KBM-7 (cell line): ENCODE data around the gene GARIN1A.
"Not testable (repeated sequence)": the region's sequence is repeated elsewhere in the genome, so short reads cannot be mapped to it uniquely, and the experiment has no call there.

ENCODE experiments used
- DNase-seq: peaks from one replicate; pipeline ENCODE4 v3.0.0-alpha.2; 2015
- in situ Hi-C: fragments of 300-500 bp; cut with MboI; formaldehyde crosslinking; loops from 2 replicates; pipeline ENCODE4 v1.14.3; 2020; ENCODE audit warnings: low sequenced_read_pairs, low pct_unique_long_range_greater_than_20kb, mixed read lengths

The GARIN1A gene

GRCh38 chr7:128671992-128672391 is at the start of gene GARIN1A:
GARIN1A (plus strand) TSS chr7:128672292; CDS start chr7:128672398, 106 bp downstream.
- in situ Hi-C loops, result no loop called here
- no peak for DNase-seq

GRCh38 chr7:128627124-128627523 is 45.0 kb upstream of the GARIN1A start:
- DNase-seq, in situ Hi-C loops: not testable (repeated sequence)

- DNase-seq, in situ Hi-C loops: not testable (repeated sequence)
Measured at GRCh38 chr7:128633915-128634314, 38.2 kb upstream of the GARIN1A start.

GRCh38 chr7:128645206-128645605 is 26.9 kb upstream of the GARIN1A start:
- DNase-seq, in situ Hi-C loops: not testable (repeated sequence)

- DNase-seq, in situ Hi-C loops: not testable (repeated sequence)
Measured at GRCh38 chr7:128645844-128646243, 26.2 kb upstream of the GARIN1A start.

GRCh38 chr7:128646877-128647276 is 25.2 kb upstream of the GARIN1A start:
- DNase-seq, in situ Hi-C loops: not testable (repeated sequence)

- DNase-seq, in situ Hi-C loops: not testable (repeated sequence)
Measured at GRCh38 chr7:128651096-128651495, 21.0 kb upstream of the GARIN1A start.

- in situ Hi-C loops, DNase-seq: not testable (repeated sequence)
Measured at GRCh38 chr7:128652606-128653005, 19.5 kb upstream of the GARIN1A start.

- in situ Hi-C loops, DNase-seq: not testable (repeated sequence)
Measured at GRCh38 chr7:128653197-128653596, 18.9 kb upstream of the GARIN1A start.

GRCh38 chr7:128654080-128654479 is 18.0 kb upstream of the GARIN1A start:
- in situ Hi-C loops, DNase-seq: not testable (repeated sequence)

- DNase-seq, in situ Hi-C loops: not testable (repeated sequence)
Measured at GRCh38 chr7:128654501-128654900, 17.6 kb upstream of the GARIN1A start.

GRCh38 chr7:128658428-128658827 is 13.7 kb upstream of the GARIN1A start:
- DNase-seq, in situ Hi-C loops: not testable (repeated sequence)

GRCh38 chr7:128660596-128660995 is 11.5 kb upstream of the GARIN1A start:
- in situ Hi-C loops, result no loop called here

GRCh38 chr7:128661446-128661845 is 10.6 kb upstream of the GARIN1A start:
- DNase-seq, result no peak
- in situ Hi-C loops, result no loop called here

More at GRCh38 chr7:128660596-128660995, 11.5 kb upstream of the GARIN1A start:
- no peak for DNase-seq

GRCh38 chr7:128662091-128662490 is 10.0 kb upstream of the GARIN1A start:
- no peak for DNase-seq

GRCh38 chr7:128663223-128663622 is 8.9 kb upstream of the GARIN1A start:
- in situ Hi-C loops, DNase-seq: not testable (repeated sequence)

More at GRCh38 chr7:128662091-128662490, 10.0 kb upstream of the GARIN1A start:
- in situ Hi-C loops, result no loop called here

GRCh38 chr7:128665057-128665456 is 7.0 kb upstream of the GARIN1A start:
- in situ Hi-C loops, result no loop called here
- DNase-seq, result no peak

GRCh38 chr7:128666200-128666599 is 5.9 kb upstream of the GARIN1A start:
- in situ Hi-C loops, result no loop called here
- DNase-seq, result peak; percentile 29

- in situ Hi-C loops, result no loop called here
- peak; percentile 28 for DNase-seq
Measured at GRCh38 chr7:128672927-128673517, 930 bp downstream of the GARIN1A start.

- no peak for DNase-seq
- in situ Hi-C loops, result no loop called here
Measured at GRCh38 chr7:128673571-128673970, 1.5 kb downstream of the GARIN1A start.

GRCh38 chr7:128676665-128677064 is 4.6 kb downstream of the GARIN1A start:
- no peak for DNase-seq
- in situ Hi-C loops, result no loop called here
